ENCODE results near the gene EEF2KMT. TPM values are rescaled to one million over a fixed set of nuclear protein-coding genes. Genes with fewer than 3 reads are reported as not detected.
"Not testable (repeated sequence)": the region's sequence is repeated elsewhere in the genome, so short reads cannot be mapped to it uniquely, and the experiment has no call there.

The EEF2KMT gene
- total and polyA plus RNA-seq, 9 of the 15 experiments (the other 6 are each of a cell fraction or from before 2014, with no cell fraction given), result 4.2 to 22.7 (median 12.8) TPM

DNA sequence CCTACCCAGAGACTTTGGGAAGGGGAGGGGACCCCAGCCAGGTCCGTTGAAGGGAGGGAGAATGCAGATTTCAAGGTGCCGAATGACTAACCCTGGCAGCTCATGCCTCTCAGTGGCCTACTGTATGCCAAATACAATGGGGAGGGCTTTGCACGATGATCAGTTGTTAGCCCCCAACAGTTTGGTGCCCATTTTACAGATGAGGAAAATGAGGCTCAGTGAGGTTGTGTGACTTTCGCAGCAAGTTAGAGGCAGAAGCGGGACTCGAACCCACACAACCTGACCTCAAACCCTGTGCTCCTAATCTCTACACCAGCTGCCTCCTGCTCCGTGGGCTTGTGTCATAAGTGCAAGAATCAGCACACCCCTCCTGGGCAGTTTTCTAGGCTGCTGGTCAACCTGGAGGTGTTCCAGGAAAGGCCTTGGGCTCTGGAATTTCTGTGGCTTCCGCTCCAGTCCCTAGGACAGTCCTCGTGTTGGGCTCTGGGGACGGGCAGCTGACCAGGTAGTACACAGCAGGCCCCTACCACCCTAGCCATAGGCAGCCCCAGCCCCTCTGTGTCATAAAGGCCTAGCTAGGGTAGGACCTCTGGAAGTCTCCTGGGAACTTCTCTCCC is 52.0 kb downstream of the EEF2KMT start:
- Histone ChIP-seq H3K9me3 (replicated peaks; ENCODE audit: control insufficient read depth, insufficient read depth, low read depth, low read length) (no peaks in the 10 kb centered on the region), H3K4me1 (replicated peaks in 1 of 2; ENCODE audit: control insufficient read depth in 2 of 2, insufficient read depth in 2 of 2, low read length in 2 of 2) (no peaks in the 10 kb centered on the region; a peak in 1 of 5 replicates), H2AFZ (ENCODE audit: low read depth, low read length) (no peak overlapping the region), H3K4me3 (no peak overlapping the region), H3K79me2 (ENCODE audit: control insufficient read depth, insufficient read depth, low read length) (no peaks in the 10 kb centered on the region), H3K27me3 (ENCODE audit: control insufficient read depth in 2 of 2, insufficient read depth in 2 of 2, low read length in 2 of 2) (peaks cover 38 to 48% of the 10 kb centered on the region in 2 experiments), H3K4me2 (ENCODE audit: insufficient read depth, low read length) (no peak overlapping the region), H3K36me3 (ENCODE audit: control insufficient read depth, insufficient read depth, low read length) (no peaks in the 10 kb centered on the region), H3K27ac (ENCODE audit: extremely low read depth, low read depth, low read length) (no peak overlapping the region), H3K9ac (ENCODE audit: insufficient read depth in 1 of 2, low read depth in 2 of 2, low read length in 2 of 2) (no peak overlapping the region), H3K9me1 (ENCODE audit: control insufficient read depth, insufficient read depth, low read length) (no peaks in the 10 kb centered on the region), H4K20me1 (replicated peaks; ENCODE audit: control insufficient read depth, insufficient read depth, low read length) (peaks cover 18% of the 10 kb centered on the region)
- no TSS peak for BruUV-seq (replicated peaks)
- 7% methylated on average over 10 of the region's 10 CpGs for WGBS (ENCODE audit: insufficient coverage, low coverage, missing lambda C conversion rate)
- CTCF ChIA-PET (ENCODE audit: low intra/inter-chr PET ratio), result interaction anchor here (0.5 kb wide), 1 partner anchor 576 kb away, joined by 3 read pairs; no protein-coding TSS in a partner anchor
- POLR2A ChIA-PET, result interaction anchor here (1.1 to 2.7 kb wide), 2 partner anchors 11 kb away, joined by 4 to 10 read pairs; partner anchors contain the start of gene NAGPA
- in situ Hi-C loops (cut with MboI) (no loop called here), intact Hi-C loops (cut with micrococcal nuclease) (no loop called here)
- no peak for FAIRE-seq
- no peak for ATAC-seq
- TF ChIP-seq RBM25 (IDR thresholded peaks at IDR 0.05; ENCODE audit: low read depth, low read length, severe bottlenecking) (peak; percentile 54), BCOR (IDR thresholded peaks at IDR 0.05) (peak; percentile 49; the same call in 1 of the 2 replicates), ZNF197 (CRISPR knock-in tag; IDR thresholded peaks at IDR 0.05; ENCODE audit: low read depth) (no peak)
- no peak for DNase-seq (ENCODE audit: extremely low read depth in 1 of 4, low spot score in 3 of 4)

DNA sequence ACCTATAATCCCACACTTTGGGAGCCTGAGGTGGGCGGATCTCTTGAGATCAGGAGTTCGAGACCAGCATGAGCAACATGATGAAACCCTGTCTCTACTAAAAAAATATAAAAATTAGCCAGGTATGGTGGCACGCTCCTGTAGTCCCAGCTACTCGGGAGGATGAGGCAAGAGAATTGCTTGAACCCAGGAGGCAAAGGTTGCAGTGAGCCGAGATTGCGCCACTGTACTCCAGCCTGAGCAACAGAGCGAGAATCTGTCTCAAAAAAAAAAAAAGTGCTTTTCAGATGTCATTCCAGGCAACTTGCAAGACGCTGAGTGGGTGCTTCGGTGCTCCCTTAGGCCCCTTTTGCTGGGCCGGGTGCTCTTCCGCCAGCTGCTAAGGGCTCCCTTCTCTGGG is 53.0 kb downstream of the EEF2KMT start:
- H2AFZ ChIP-seq (ENCODE audit: low read depth, low read length); H3K4me3 ChIP-seq; H3K4me2 ChIP-seq (ENCODE audit: insufficient read depth, low read length); H3K27ac ChIP-seq (ENCODE audit: extremely low read depth, low read depth, low read length); DNase-seq (ENCODE audit: extremely low read depth in 1 of 4, low spot score in 3 of 4); intact Hi-C loops (cut with micrococcal nuclease); H3K4me1 ChIP-seq (replicated peaks in 1 of 2; ENCODE audit: control insufficient read depth in 2 of 2, insufficient read depth in 2 of 2, low read length in 2 of 2); FAIRE-seq; H3K9ac ChIP-seq (ENCODE audit: insufficient read depth in 1 of 2, low read depth in 2 of 2, low read length in 2 of 2); H3K79me2 ChIP-seq (ENCODE audit: control insufficient read depth, insufficient read depth, low read length); H3K9me3 ChIP-seq (replicated peaks; ENCODE audit: control insufficient read depth, insufficient read depth, low read depth, low read length); BruUV-seq (replicated peaks); CTCF ChIA-PET (ENCODE audit: low intra/inter-chr PET ratio); ATAC-seq; H3K36me3 ChIP-seq (ENCODE audit: control insufficient read depth, insufficient read depth, low read length); in situ Hi-C loops (cut with MboI); H3K9me1 ChIP-seq (ENCODE audit: control insufficient read depth, insufficient read depth, low read length): not testable (repeated sequence)
- Histone ChIP-seq H4K20me1 (replicated peaks; ENCODE audit: control insufficient read depth, insufficient read depth, low read length) (peaks cover 18% of the 10 kb centered on the region), H3K27me3 (ENCODE audit: control insufficient read depth in 2 of 2, insufficient read depth in 2 of 2, low read length in 2 of 2) (peaks cover 44 to 53% of the 10 kb centered on the region in 2 experiments)
- POLR2A ChIA-PET, result interaction anchor here (0.6 to 2.7 kb wide), 3 partner anchors 10 to 30 kb away, joined by 3 to 10 read pairs (median 4); partner anchors contain the start of gene NAGPA
- 3% methylated on average over 11 of the region's 11 CpGs for WGBS (ENCODE audit: insufficient coverage, low coverage, missing lambda C conversion rate)

Data from K562 (cell line).